Astrocyte of the cerebellum (primary cell): Measurements from ENCODE around the gene IFT122.
"Not testable (repeated sequence)": the region's sequence is repeated elsewhere in the genome, so short reads cannot be mapped to it uniquely, and the experiment has no call there.

Experiments
- DNase-seq: peaks from one replicate; pipeline ENCODE4 v3.0.0-alpha.2; 2011; ENCODE audit warnings: low read depth
- H3K4me3 ChIP-seq: 2 replicates; pipeline ENCODE4 v1.5.1; 2011; ENCODE audit warnings: mild to moderate bottlenecking, low read depth, low read length, moderate library complexity
- CTCF ChIP-seq: IDR thresholded peaks from 2 replicates; pipeline ENCODE4 v1.5.1; 2012; ENCODE audit warnings: low read length, low read depth, moderate library complexity, mild to moderate bottlenecking; ENCODE audit errors: missing control alignments
- in situ Hi-C: cut with HindIII; loops from 2 replicates; pipeline ENCODE4 v1.10.0; 2017; ENCODE audit warnings: low sequenced_read_pairs

IFT122 gene

GRCh38 chr3:129410971-129411370 lies 29.1 kb upstream of the IFT122 start:
- no peak overlapping the region for H3K4me3 ChIP-seq
- TF ChIP-seq CTCF = no peak
- DNase-seq = no peak
- in situ Hi-C loops = no loop called here

- no peak for TF ChIP-seq CTCF
- H3K4me3 ChIP-seq = no peak overlapping the region
- in situ Hi-C loops = no loop called here
- DNase-seq = no peak
Measured at GRCh38 chr3:129412542-129413198, 27.4 kb upstream of the IFT122 start.

GRCh38 chr3:129413238-129413637 lies 26.8 kb upstream of the IFT122 start:
- DNase-seq, H3K4me3 ChIP-seq, in situ Hi-C loops: not testable (repeated sequence)

GRCh38 chr3:129413687-129414506 lies 26.1 kb upstream of the IFT122 start:
- no peak overlapping the region for H3K4me3 ChIP-seq
- in situ Hi-C loops = no loop called here
- peak; percentile 82 for DNase-seq
- TF ChIP-seq CTCF = no peak

GRCh38 chr3:129415378-129415777 lies 24.6 kb upstream of the IFT122 start:
- no peak for DNase-seq
- H3K4me3 ChIP-seq = no peak overlapping the region
- in situ Hi-C loops = no loop called here
- no peak for TF ChIP-seq CTCF

GRCh38 chr3:129415830-129416229 lies 24.2 kb upstream of the IFT122 start:
- H3K4me3 ChIP-seq = no peak overlapping the region
- no peak for DNase-seq
- no peak for TF ChIP-seq CTCF
- in situ Hi-C loops = no loop called here

GRCh38 chr3:129416415-129416814 lies 23.6 kb upstream of the IFT122 start:
- DNase-seq = no peak
- in situ Hi-C loops = no loop called here
- no peak overlapping the region for H3K4me3 ChIP-seq
- TF ChIP-seq CTCF = no peak
